CD4-positive, alpha-beta T cell treated with Interleukin-4 for 1 hour (primary cell): ENCODE data around the gene SPRR2D.
"Not testable (repeated sequence)": the region's sequence is repeated elsewhere in the genome, so short reads cannot be mapped to it uniquely, and the experiment has no call there.

ENCODE experiments used
- DNase-seq, 2 donors: peaks; one replicate each; pipeline ENCODE4 v3.0.0-alpha.2; 2020 to 2022

The SPRR2D gene

GRCh38 chr1:153040950-153041631 lies at the start of gene SPRR2D:
Gene SPRR2D, minus strand, starts transcription at chr1:153041120. Its CDS starts 774 bp downstream, at chr1:153040346.
- no peak for DNase-seq

GRCh38 chr1:153087652-153088051 lies 46.7 kb upstream of the SPRR2D start:
- no peak for DNase-seq

GRCh38 chr1:153081736-153082135 lies 40.8 kb upstream of the SPRR2D start:
- DNase-seq = no peak

- no peak for DNase-seq
Measured at GRCh38 chr1:153072806-153073726, 32.1 kb upstream of the SPRR2D start.

- no peak for DNase-seq
Measured at GRCh38 chr1:153071511-153071910, 30.6 kb upstream of the SPRR2D start, which contains the start of gene SPRR2B. Gene SPRR2B, minus strand, starts transcription at chr1:153071611. Its CDS starts 772 bp downstream, at chr1:153070839.

- no peak for DNase-seq
Measured at GRCh38 chr1:153070243-153070642, 29.3 kb upstream of the SPRR2D start.

GRCh38 chr1:153058826-153059784 lies 18.2 kb upstream of the SPRR2D start:
- no peak for DNase-seq

GRCh38 chr1:153058154-153058553 lies 17.2 kb upstream of the SPRR2D start:
- DNase-seq = no peak

- DNase-seq = no peak
Measured at GRCh38 chr1:153057375-153057774, 16.5 kb upstream of the SPRR2D start, which contains the start of gene SPRR2A. Gene SPRR2A, minus strand, starts transcription at chr1:153057512. Its CDS starts 777 bp downstream, at chr1:153056735.

- not testable (repeated sequence) for DNase-seq
Measured at GRCh38 chr1:153056111-153056510, 15.2 kb upstream of the SPRR2D start.

GRCh38 chr1:153049211-153049610 lies 8.3 kb upstream of the SPRR2D start:
- no peak for DNase-seq

GRCh38 chr1:153035211-153035610 lies 5.7 kb downstream of the SPRR2D start:
- no peak for DNase-seq

- no peak for DNase-seq
Measured at GRCh38 chr1:153032677-153033308, 8.1 kb downstream of the SPRR2D start.

GRCh38 chr1:153032073-153032472 lies 8.8 kb downstream of the SPRR2D start:
- no peak for DNase-seq

GRCh38 chr1:153030895-153031294 lies 10.0 kb downstream of the SPRR2D start, which contains the start of gene SPRR1B:
Gene SPRR1B, plus strand, starts transcription at chr1:153031203. Its CDS starts 1,143 bp downstream, at chr1:153032346.
- DNase-seq = no peak

- DNase-seq = no peak
Measured at GRCh38 chr1:153028766-153029165, 12.2 kb downstream of the SPRR2D start.

- no peak for DNase-seq
Measured at GRCh38 chr1:153025797-153026196, 15.1 kb downstream of the SPRR2D start.

- DNase-seq = no peak
Measured at GRCh38 chr1:153024413-153024812, 16.5 kb downstream of the SPRR2D start.

GRCh38 chr1:153023109-153023508 lies 17.8 kb downstream of the SPRR2D start:
- no peak for DNase-seq

- DNase-seq = not testable (repeated sequence)
Measured at GRCh38 chr1:153022340-153022739, 18.6 kb downstream of the SPRR2D start.

- DNase-seq = not testable (repeated sequence)
Measured at GRCh38 chr1:153021829-153022228, 19.1 kb downstream of the SPRR2D start.

- DNase-seq = not testable (repeated sequence)
Measured at GRCh38 chr1:153011235-153011758, 29.6 kb downstream of the SPRR2D start.
